CD8-positive, alpha-beta memory T cell (primary cell): ENCODE measurements around the gene SUSD4. TPM values are rescaled to one million over a fixed set of nuclear protein-coding genes. Genes with fewer than 3 reads are reported as not detected.

Source experiments
- CTCF ChIA-PET: fragments of 350-600 bp; sonication (Branson Sonifier 250); formaldehyde crosslinking; loops from one replicate; lab custom pipeline; 2021; ENCODE audit warnings: antibody characterized with exemption; lab: Charles Lee
- POLR2A ChIA-PET: fragments of 350-600 bp; sonication (Branson Sonifier 250); formaldehyde crosslinking; loops from one replicate; lab custom pipeline; 2021; ENCODE audit warnings: antibody characterized with exemption; lab: Charles Lee
- DNase-seq, 5 donors: peaks; one replicate each; pipeline versions ENCODE4 v3.0.0 to v3.0.0-alpha.2; 2020 to 2022; ENCODE audit warnings: mixed read lengths in 1 of 5
- H3K27ac ChIP-seq: one replicate; pipeline ENCODE4 v1.7.0; 2013; ENCODE audit warnings: low read depth, mild to moderate bottlenecking, low read length, moderate library complexity
- H3K27me3 ChIP-seq: 2 replicates; pipeline ENCODE4 v1.7.0; 2013; ENCODE audit warnings: low read length, mild to moderate bottlenecking; ENCODE audit not compliant: insufficient read depth, poor library complexity, severe bottlenecking
- H3K36me3 ChIP-seq: 2 replicates; pipeline ENCODE4 v1.7.0; 2013; ENCODE audit warnings: mild to moderate bottlenecking, low read length, moderate library complexity; ENCODE audit not compliant: insufficient read depth
- H3K4me1 ChIP-seq: 2 replicates; pipeline ENCODE4 v1.7.0; 2013; ENCODE audit warnings: mild to moderate bottlenecking, low read length, moderate library complexity; ENCODE audit not compliant: insufficient read depth
- H3K4me3 ChIP-seq: 2 replicates; pipeline ENCODE4 v1.7.0; 2013; ENCODE audit warnings: mild to moderate bottlenecking, low read length
- H3K9me3 ChIP-seq: 2 replicates; pipeline ENCODE4 v1.7.0; 2013; ENCODE audit warnings: mild to moderate bottlenecking, low read length
- H3K27ac Mint-ChIP-seq, 8 donors: one replicate each; pipeline ENCODE4 v1.8.0; 2020 to 2021; ENCODE audit warnings: mixed read lengths in 8 of 8, mild to moderate bottlenecking in 6 of 8, inconsistent platforms in 3 of 8, moderate library complexity in 3 of 8
- H3K27me3 Mint-ChIP-seq, 2 donors: one replicate each; pipeline ENCODE4 v1.8.0; 2020 to 2021; ENCODE audit warnings: mixed read lengths in 2 of 2, mild to moderate bottlenecking in 1 of 2, moderate library complexity in 1 of 2
- H3K36me3 Mint-ChIP-seq, 3 donors: one replicate each; pipeline ENCODE4 v1.8.0; 2020 to 2021; ENCODE audit warnings: mixed read lengths in 3 of 3, inconsistent platforms in 1 of 3, mild to moderate bottlenecking in 1 of 3
- H3K4me1 Mint-ChIP-seq, 3 donors: one replicate each; pipeline ENCODE4 v1.8.0; 2020 to 2021; ENCODE audit warnings: mixed read lengths in 3 of 3, inconsistent platforms in 1 of 3, mild to moderate bottlenecking in 1 of 3
- H3K4me3 Mint-ChIP-seq, 7 donors: one replicate each; pipeline ENCODE4 v1.8.0; 2020 to 2021; ENCODE audit warnings: mixed read lengths in 7 of 7, mild to moderate bottlenecking in 6 of 7, moderate library complexity in 4 of 7, inconsistent platforms in 2 of 7
- H3K9me3 Mint-ChIP-seq, 5 donors: one replicate each; pipeline ENCODE4 v1.8.0; 2020 to 2022; ENCODE audit warnings: mixed read lengths in 5 of 5, mild to moderate bottlenecking in 3 of 5, moderate library complexity in 2 of 5, inconsistent platforms in 1 of 5
- polyA plus RNA-seq: library from polyadenylated mRNA; unstranded; fragments of 300-500 nt; fragmentation: Illumina TruSeq; gene quantifications from one replicate; pipeline ENCODE4 v1.2.3, GENCODE V29; 2021
- total RNA-seq, 2 experiments: library from RNA; stranded (reverse); gene quantifications; one replicate each; pipeline ENCODE4 v1.2.3, GENCODE V29; 2021

Gene SUSD4
- total and polyA plus RNA-seq, 3 experiments from 2014 or later: 0.16 to 4.2 (median 0.18) TPM

- no peaks in the 10 kb centered on the region for H3K36me3 Mint-ChIP-seq
- POLR2A ChIA-PET: no interaction called here
- CTCF ChIA-PET: no interaction called here
These were observed 153.8 kb downstream of the SUSD4 start for GRCh38 chr1:223209992-223210787.

DNA sequence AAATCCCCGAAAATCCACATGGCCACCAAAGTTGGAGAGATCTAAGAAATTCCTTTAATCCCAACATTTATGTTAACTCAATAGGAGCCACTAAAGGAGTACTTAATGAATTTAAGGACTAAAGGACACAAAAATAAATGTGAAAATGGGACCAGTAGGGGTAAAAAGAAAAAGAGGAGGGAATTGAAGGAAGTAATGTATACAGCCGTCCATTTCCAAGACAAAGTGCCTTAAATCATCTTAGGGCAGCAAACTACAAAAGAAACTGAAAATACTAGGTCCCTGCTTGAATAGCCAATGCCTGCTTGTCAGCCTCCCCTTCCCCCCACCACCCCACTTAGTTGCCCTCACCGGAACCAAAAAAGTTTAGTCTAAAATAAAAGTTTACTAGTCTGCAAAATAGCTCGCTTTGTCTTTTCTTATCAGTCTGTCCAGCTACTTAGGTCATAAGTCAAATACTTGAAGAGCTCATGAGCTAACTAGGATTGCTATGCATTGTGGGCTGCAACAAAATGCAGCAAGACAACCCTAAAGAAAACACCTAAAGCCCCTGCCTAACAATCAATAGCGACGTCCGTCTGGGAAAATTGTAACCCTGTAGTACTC lies 154.6 kb downstream of the SUSD4 start:
- CTCF ChIA-PET: no interaction called here
- no peak overlapping the region for H3K4me3 ChIP-seq
- no peaks in the 10 kb centered on the region for H3K27me3 ChIP-seq
- H3K27ac Mint-ChIP-seq: no peak overlapping the region
- H3K27me3 Mint-ChIP-seq: peaks cover 6 to 9% of the 10 kb centered on the region in 2 donors
- H3K4me1 ChIP-seq: no peaks in the 10 kb centered on the region
- H3K9me3 Mint-ChIP-seq: no peaks in the 10 kb centered on the region
- POLR2A ChIA-PET: no interaction called here
- no peak for DNase-seq
- H3K4me1 Mint-ChIP-seq: no peaks in the 10 kb centered on the region
- no peaks in the 10 kb centered on the region for H3K36me3 ChIP-seq
- no peak overlapping the region for H3K4me3 Mint-ChIP-seq
- no peaks in the 10 kb centered on the region for H3K9me3 ChIP-seq
- H3K27ac ChIP-seq: no peak overlapping the region
- H3K36me3 Mint-ChIP-seq: no peaks in the 10 kb centered on the region

More at GRCh38 chr1:223209992-223210787, 153.8 kb downstream of the SUSD4 start:
- Mint-ChIP-seq H3K4me1 (no peaks in the 10 kb centered on the region), H3K27ac (no peak overlapping the region), H3K27me3 (peaks cover 3 to 7% of the 10 kb centered on the region in 2 donors), H3K9me3 (no peaks in the 10 kb centered on the region), H3K4me3 (no peak overlapping the region)
- H3K4me1 ChIP-seq: no peaks in the 10 kb centered on the region
- no peaks in the 10 kb centered on the region for H3K27me3 ChIP-seq
- no peak overlapping the region for H3K27ac ChIP-seq
- no peaks in the 10 kb centered on the region for H3K9me3 ChIP-seq
- DNase-seq: no peak
- no peaks in the 10 kb centered on the region for H3K36me3 ChIP-seq
- H3K4me3 ChIP-seq: no peak overlapping the region

- no peaks in the 10 kb centered on the region for H3K36me3 Mint-ChIP-seq
- no peak overlapping the region for H3K27ac Mint-ChIP-seq
- H3K9me3 ChIP-seq: no peaks in the 10 kb centered on the region
- H3K4me3 Mint-ChIP-seq: no peak overlapping the region
- CTCF ChIA-PET: interaction anchor here (1.7 kb wide), 1 partner anchor 75 kb away, joined by 4 read pairs; no protein-coding TSS in a partner anchor
- no peak overlapping the region for H3K27ac ChIP-seq
- no peaks in the 10 kb centered on the region for H3K27me3 ChIP-seq
- H3K36me3 ChIP-seq: no peaks in the 10 kb centered on the region
- H3K9me3 Mint-ChIP-seq: no peaks in the 10 kb centered on the region
- DNase-seq: no peak
- POLR2A ChIA-PET: no interaction called here
- H3K27me3 Mint-ChIP-seq: peaks cover 7 to 9% of the 10 kb centered on the region in 2 donors
- H3K4me1 Mint-ChIP-seq: no peaks in the 10 kb centered on the region
- no peaks in the 10 kb centered on the region for H3K4me1 ChIP-seq
- no peak overlapping the region for H3K4me3 ChIP-seq
These were observed 155.6 kb downstream of the SUSD4 start for GRCh38 chr1:223208164-223209076.

- no peak overlapping the region for H3K4me3 ChIP-seq
- ChIA-PET POLR2A (no interaction called here), CTCF (interaction anchor here (1.7 kb wide), 1 partner anchor 74 kb away, joined by 4 read pairs; no protein-coding TSS in a partner anchor)
- H3K4me1 Mint-ChIP-seq: no peaks in the 10 kb centered on the region
- no peak for DNase-seq
- H3K4me3 Mint-ChIP-seq: no peak overlapping the region
- no peaks in the 10 kb centered on the region for H3K9me3 Mint-ChIP-seq
- H3K27me3 ChIP-seq: no peaks in the 10 kb centered on the region
- H3K36me3 Mint-ChIP-seq: no peaks in the 10 kb centered on the region
- H3K27ac ChIP-seq: no peak overlapping the region
- no peaks in the 10 kb centered on the region for H3K4me1 ChIP-seq
- H3K36me3 ChIP-seq: no peaks in the 10 kb centered on the region
- H3K27me3 Mint-ChIP-seq: peaks cover 7 to 9% of the 10 kb centered on the region in 2 donors
- no peaks in the 10 kb centered on the region for H3K9me3 ChIP-seq
- peak overlapping the region in 1 of 8 donors; percentile 7 for H3K27ac Mint-ChIP-seq
These were observed 156.5 kb downstream of the SUSD4 start for GRCh38 chr1:223207293-223208066.

DNA sequence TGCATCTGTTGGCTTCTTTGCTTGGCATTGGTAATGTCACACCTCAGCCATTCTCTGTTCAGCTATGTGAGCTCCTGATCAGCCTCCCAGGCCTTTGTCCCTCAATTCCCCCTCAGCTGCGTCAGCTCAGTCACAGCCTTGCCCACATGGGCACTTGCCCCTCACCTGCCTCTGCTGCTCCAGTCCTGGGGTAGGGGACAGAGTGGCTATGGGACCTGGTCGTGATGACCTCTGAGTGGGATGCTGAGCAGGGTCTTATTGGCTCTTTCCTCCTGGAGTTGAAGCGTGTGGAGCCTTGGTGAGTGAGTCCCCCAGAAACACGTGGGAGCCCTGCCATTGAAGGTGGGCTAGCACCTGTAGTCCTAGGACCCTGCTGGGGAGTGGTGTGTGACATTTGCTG lies 159.6 kb downstream of the SUSD4 start:
- no peaks in the 10 kb centered on the region for H3K4me1 Mint-ChIP-seq
- H3K27ac Mint-ChIP-seq: no peak overlapping the region
- H3K27me3 Mint-ChIP-seq: peaks cover 15 to 18% of the 10 kb centered on the region in 2 donors
- no peak overlapping the region for H3K4me3 Mint-ChIP-seq
- Histone ChIP-seq H3K27ac (no peak overlapping the region), H3K9me3 (no peaks in the 10 kb centered on the region), H3K4me1 (no peaks in the 10 kb centered on the region), H3K4me3 (no peak overlapping the region), H3K36me3 (no peaks in the 10 kb centered on the region), H3K27me3 (no peaks in the 10 kb centered on the region)
- no peaks in the 10 kb centered on the region for H3K36me3 Mint-ChIP-seq
- POLR2A ChIA-PET: no interaction called here
- DNase-seq: no peak
- H3K9me3 Mint-ChIP-seq: no peaks in the 10 kb centered on the region
- CTCF ChIA-PET: no interaction called here

- H3K4me3 Mint-ChIP-seq: no peak overlapping the region
- ChIA-PET POLR2A (no interaction called here), CTCF (no interaction called here)
- Histone ChIP-seq H3K36me3 (no peaks in the 10 kb centered on the region), H3K27me3 (no peaks in the 10 kb centered on the region), H3K27ac (no peak overlapping the region), H3K9me3 (no peaks in the 10 kb centered on the region), H3K4me1 (no peaks in the 10 kb centered on the region), H3K4me3 (no peak overlapping the region)
- no peaks in the 10 kb centered on the region for H3K4me1 Mint-ChIP-seq
- no peaks in the 10 kb centered on the region for H3K36me3 Mint-ChIP-seq
- no peaks in the 10 kb centered on the region for H3K9me3 Mint-ChIP-seq
- no peak for DNase-seq
- no peak overlapping the region for H3K27ac Mint-ChIP-seq
- peaks cover 13 to 18% of the 10 kb centered on the region in 2 donors for H3K27me3 Mint-ChIP-seq
These were observed 160.3 kb downstream of the SUSD4 start for GRCh38 chr1:223203694-223204093.

DNA sequence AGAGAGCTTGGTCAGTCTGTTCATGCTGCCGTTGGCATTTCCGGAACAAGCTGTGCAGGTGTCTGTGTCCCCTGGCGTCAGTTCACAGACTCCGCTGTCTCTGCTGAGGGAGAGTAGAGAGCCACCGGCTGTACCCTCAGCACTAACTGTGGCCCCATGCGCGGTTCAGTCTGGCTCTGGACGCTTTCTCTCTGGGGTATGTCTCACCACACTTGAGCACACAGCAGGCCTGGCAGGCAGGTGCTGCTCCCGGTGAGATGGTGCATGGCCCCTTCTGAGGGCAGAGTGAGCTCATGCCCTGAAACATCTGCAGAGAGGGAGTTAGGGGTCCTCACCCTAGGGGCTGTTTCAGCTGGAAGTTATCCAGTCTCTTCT lies 161.0 kb downstream of the SUSD4 start:
- H3K4me1 Mint-ChIP-seq: no peaks in the 10 kb centered on the region
- no peaks in the 10 kb centered on the region for H3K36me3 Mint-ChIP-seq
- no peaks in the 10 kb centered on the region for H3K9me3 Mint-ChIP-seq
- Histone ChIP-seq H3K4me3 (no peak overlapping the region), H3K4me1 (no peaks in the 10 kb centered on the region), H3K36me3 (no peaks in the 10 kb centered on the region), H3K9me3 (no peaks in the 10 kb centered on the region), H3K27ac (no peak overlapping the region), H3K27me3 (no peaks in the 10 kb centered on the region)
- no peak overlapping the region for H3K27ac Mint-ChIP-seq
- no peak for DNase-seq
- ChIA-PET POLR2A (no interaction called here), CTCF (interaction anchor here (1.2 kb wide), 1 partner anchor 10 kb away, joined by 3 read pairs; no protein-coding TSS in a partner anchor)
- no peak overlapping the region for H3K4me3 Mint-ChIP-seq
- peaks cover 14 to 18% of the 10 kb centered on the region in 2 donors for H3K27me3 Mint-ChIP-seq
